Breast epithelium (tissue), 3 donors: Measurements from ENCODE around the gene LHPP.

Experiments
- POLR2A ChIP-seq: fragments of 450-650 bp; IDR thresholded peaks from one replicate; pipeline ENCODE4 v1.6.1; 2016; ENCODE audit warnings: antibody characterized with exemption, mild to moderate bottlenecking, moderate library complexity
- POLR2AphosphoS5 ChIP-seq, 3 donors: sonication (generic); formaldehyde crosslinking; IDR thresholded peaks; one replicate each; pipeline ENCODE4 v1.6.1; 2017; ENCODE audit warnings: antibody characterized with exemption in 3 of 3
- TF ChIP-seq, protein P1 (sequence below), 3 donors: fragments of 450-650 bp; IDR thresholded peaks; one replicate each; pipeline ENCODE4 v1.5.1; 2016 to 2017; ENCODE audit warnings: antibody characterized with exemption in 3 of 3, mild to moderate bottlenecking in 3 of 3, moderate library complexity in 3 of 3

GRCh38 chr10:124429576-124429975, 32.0 kb upstream of the LHPP start:
- TF ChIP-seq, protein P1, sequence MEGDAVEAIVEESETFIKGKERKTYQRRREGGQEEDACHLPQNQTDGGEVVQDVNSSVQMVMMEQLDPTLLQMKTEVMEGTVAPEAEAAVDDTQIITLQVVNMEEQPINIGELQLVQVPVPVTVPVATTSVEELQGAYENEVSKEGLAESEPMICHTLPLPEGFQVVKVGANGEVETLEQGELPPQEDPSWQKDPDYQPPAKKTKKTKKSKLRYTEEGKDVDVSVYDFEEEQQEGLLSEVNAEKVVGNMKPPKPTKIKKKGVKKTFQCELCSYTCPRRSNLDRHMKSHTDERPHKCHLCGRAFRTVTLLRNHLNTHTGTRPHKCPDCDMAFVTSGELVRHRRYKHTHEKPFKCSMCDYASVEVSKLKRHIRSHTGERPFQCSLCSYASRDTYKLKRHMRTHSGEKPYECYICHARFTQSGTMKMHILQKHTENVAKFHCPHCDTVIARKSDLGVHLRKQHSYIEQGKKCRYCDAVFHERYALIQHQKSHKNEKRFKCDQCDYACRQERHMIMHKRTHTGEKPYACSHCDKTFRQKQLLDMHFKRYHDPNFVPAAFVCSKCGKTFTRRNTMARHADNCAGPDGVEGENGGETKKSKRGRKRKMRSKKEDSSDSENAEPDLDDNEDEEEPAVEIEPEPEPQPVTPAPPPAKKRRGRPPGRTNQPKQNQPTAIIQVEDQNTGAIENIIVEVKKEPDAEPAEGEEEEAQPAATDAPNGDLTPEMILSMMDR (IDR thresholded peaks at IDR 0.05) = no peak
- TF ChIP-seq POLR2AphosphoS5 (IDR thresholded peaks at IDR 0.05) = no peak
- no peak for TF ChIP-seq POLR2A
